ENCODE data around the gene MACROD1. TPM values are rescaled to one million over a fixed set of nuclear protein-coding genes. Genes with fewer than 3 reads are reported as not detected.

MACROD1 gene
- total and polyA plus RNA-seq, 2 of the 13 experiments (the other 11 are each of a cell fraction or from before 2014, with no cell fraction given), result 23.1 to 34.5 TPM

DNA sequence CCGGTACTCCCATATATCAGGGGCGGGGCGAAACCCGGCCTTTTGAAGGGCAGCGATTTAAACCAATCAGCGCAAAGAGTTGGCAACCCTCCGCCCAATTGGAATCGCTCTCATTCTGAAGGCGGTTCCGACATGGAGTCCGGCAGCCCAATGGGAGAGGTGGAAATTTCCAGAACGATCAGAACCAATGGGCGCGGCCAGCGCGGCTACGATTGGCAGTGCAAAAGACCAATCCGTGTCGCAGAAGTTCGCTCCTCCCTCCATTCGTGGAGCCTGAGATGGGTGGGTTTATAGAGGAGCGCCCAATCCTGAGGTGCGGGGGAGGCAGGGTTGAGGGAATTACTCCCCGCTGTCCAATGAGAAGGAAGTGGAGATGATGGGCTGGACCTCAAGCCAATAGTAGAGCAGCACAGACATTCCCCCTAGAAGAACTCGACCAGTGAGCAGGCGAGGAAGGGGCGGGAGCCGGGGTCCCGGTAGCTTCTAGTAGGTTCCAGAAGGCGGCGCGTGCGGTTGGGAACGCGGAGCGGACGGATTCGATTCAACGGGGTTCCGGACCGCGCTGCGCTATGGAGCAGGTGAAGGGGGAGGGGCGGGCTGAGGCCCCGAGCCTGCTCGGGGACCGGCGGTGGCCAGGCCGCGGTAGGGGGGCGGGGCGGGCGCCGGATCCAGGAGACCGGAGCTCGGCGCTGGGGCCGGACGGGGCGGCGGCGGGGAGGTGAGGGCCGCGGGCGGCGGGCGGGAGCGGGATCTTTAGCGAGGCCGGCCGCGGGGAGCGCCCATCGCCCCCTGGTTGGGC, 20.0 kb upstream of the MACROD1 start, which contains the start of gene STIP1 (continued):
- TF ChIP-seq, protein P1, sequence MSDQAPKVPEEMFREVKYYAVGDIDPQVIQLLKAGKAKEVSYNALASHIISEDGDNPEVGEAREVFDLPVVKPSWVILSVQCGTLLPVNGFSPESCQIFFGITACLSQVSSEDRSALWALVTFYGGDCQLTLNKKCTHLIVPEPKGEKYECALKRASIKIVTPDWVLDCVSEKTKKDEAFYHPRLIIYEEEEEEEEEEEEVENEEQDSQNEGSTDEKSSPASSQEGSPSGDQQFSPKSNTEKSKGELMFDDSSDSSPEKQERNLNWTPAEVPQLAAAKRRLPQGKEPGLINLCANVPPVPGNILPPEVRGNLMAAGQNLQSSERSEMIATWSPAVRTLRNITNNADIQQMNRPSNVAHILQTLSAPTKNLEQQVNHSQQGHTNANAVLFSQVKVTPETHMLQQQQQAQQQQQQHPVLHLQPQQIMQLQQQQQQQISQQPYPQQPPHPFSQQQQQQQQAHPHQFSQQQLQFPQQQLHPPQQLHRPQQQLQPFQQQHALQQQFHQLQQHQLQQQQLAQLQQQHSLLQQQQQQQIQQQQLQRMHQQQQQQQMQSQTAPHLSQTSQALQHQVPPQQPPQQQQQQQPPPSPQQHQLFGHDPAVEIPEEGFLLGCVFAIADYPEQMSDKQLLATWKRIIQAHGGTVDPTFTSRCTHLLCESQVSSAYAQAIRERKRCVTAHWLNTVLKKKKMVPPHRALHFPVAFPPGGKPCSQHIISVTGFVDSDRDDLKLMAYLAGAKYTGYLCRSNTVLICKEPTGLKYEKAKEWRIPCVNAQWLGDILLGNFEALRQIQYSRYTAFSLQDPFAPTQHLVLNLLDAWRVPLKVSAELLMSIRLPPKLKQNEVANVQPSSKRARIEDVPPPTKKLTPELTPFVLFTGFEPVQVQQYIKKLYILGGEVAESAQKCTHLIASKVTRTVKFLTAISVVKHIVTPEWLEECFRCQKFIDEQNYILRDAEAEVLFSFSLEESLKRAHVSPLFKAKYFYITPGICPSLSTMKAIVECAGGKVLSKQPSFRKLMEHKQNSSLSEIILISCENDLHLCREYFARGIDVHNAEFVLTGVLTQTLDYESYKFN (CRISPR knock-in tag; conservative IDR thresholded peaks at IDR 0.05), result 0 out of 2 replicates have a peak, but pooled peaks have one; percentile 4
- TF ChIP-seq BHLHE40 (IDR thresholded peaks at IDR 0.05; ENCODE audit: low read length) (peak; percentile 73; the same call in 1 of the 2 replicates), POLR2A (IDR thresholded peaks at IDR 0.05; ENCODE audit: insufficient read depth in 1 of 2, low read depth in 2 of 2, low read length in 2 of 2) (peak in 1 of 2 experiments; percentile 82; a peak in 2 of 4 replicates), ZNF205 (CRISPR knock-in tag; IDR thresholded peaks at IDR 0.05) (peak; percentile 79), SOX13 (IDR thresholded peaks at IDR 0.05) (no peak), SOX13 (CRISPR knock-in tag; conservative IDR thresholded peaks at IDR 0.05 in 1 of 2, IDR thresholded peaks at IDR 0.05 in 1 of 2) (no peak; a peak in 1 of 4 replicates), ZNF264 (CRISPR knock-in tag; IDR thresholded peaks at IDR 0.05) (peak; percentile 56; the same call in 1 of the 2 replicates), GTF3A (CRISPR knock-in tag; conservative IDR thresholded peaks at IDR 0.05) (no peak), ZNF891 (CRISPR knock-in tag; IDR thresholded peaks at IDR 0.05) (no peak), ZNF331 (CRISPR knock-in tag; IDR thresholded peaks at IDR 0.05) (peak; percentile 44; the same call in 1 of the 2 replicates), ZMAT3 (CRISPR knock-in tag; conservative IDR thresholded peaks at IDR 0.05) (0 out of 2 replicates have a peak, but pooled peaks have one; percentile 10), MYNN (CRISPR knock-in tag; IDR thresholded peaks at IDR 0.05; ENCODE audit: low read depth) (peak; percentile 76; the same call in 1 of the 2 replicates)
- TF ChIP-seq, protein P2, sequence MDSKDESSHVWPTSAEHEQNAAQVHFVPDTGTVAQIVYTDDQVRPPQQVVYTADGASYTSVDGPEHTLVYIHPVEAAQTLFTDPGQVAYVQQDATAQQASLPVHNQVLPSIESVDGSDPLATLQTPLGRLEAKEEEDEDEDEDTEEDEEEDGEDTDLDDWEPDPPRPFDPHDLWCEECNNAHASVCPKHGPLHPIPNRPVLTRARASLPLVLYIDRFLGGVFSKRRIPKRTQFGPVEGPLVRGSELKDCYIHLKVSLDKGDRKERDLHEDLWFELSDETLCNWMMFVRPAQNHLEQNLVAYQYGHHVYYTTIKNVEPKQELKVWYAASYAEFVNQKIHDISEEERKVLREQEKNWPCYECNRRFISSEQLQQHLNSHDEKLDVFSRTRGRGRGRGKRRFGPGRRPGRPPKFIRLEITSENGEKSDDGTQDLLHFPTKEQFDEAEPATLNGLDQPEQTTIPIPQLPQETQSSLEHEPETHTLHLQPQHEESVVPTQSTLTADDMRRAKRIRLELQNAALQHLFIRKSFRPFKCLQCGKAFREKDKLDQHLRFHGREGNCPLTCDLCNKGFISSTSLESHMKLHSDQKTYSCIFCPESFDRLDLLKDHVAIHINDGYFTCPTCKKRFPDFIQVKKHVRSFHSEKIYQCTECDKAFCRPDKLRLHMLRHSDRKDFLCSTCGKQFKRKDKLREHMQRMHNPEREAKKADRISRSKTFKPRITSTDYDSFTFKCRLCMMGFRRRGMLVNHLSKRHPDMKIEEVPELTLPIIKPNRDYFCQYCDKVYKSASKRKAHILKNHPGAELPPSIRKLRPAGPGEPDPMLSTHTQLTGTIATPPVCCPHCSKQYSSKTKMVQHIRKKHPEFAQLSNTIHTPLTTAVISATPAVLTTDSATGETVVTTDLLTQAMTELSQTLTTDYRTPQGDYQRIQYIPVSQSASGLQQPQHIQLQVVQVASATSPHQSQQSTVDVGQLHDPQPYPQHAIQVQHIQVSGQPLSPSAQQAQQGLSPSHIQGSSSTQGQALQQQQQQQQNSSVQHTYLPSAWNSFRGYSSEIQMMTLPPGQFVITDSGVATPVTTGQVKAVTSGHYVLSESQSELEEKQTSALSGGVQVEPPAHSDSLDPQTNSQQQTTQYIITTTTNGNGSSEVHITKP (CRISPR knock-in tag; IDR thresholded peaks at IDR 0.05; ENCODE audit: low read depth), result no peak
- TF ChIP-seq, protein P3, sequence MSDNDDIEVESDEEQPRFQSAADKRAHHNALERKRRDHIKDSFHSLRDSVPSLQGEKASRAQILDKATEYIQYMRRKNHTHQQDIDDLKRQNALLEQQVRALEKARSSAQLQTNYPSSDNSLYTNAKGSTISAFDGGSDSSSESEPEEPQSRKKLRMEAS (IDR thresholded peaks at IDR 0.05), result peak; percentile 88
- TF ChIP-seq, protein P4, sequence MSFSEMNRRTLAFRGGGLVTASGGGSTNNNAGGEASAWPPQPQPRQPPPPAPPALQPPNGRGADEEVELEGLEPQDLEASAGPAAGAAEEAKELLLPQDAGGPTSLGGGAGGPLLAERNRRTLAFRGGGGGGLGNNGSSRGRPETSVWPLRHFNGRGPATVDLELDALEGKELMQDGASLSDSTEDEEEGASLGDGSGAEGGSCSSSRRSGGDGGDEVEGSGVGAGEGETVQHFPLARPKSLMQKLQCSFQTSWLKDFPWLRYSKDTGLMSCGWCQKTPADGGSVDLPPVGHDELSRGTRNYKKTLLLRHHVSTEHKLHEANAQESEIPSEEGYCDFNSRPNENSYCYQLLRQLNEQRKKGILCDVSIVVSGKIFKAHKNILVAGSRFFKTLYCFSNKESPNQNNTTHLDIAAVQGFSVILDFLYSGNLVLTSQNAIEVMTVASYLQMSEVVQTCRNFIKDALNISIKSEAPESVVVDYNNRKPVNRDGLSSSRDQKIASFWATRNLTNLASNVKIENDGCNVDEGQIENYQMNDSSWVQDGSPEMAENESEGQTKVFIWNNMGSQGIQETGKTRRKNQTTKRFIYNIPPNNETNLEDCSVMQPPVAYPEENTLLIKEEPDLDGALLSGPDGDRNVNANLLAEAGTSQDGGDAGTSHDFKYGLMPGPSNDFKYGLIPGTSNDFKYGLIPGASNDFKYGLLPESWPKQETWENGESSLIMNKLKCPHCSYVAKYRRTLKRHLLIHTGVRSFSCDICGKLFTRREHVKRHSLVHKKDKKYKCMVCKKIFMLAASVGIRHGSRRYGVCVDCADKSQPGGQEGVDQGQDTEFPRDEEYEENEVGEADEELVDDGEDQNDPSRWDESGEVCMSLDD (CRISPR knock-in tag; IDR thresholded peaks at IDR 0.05; ENCODE audit: borderline replicate concordance), result peak; percentile 59; the same call in 1 of the 2 replicates
- TF ChIP-seq, protein P5, sequence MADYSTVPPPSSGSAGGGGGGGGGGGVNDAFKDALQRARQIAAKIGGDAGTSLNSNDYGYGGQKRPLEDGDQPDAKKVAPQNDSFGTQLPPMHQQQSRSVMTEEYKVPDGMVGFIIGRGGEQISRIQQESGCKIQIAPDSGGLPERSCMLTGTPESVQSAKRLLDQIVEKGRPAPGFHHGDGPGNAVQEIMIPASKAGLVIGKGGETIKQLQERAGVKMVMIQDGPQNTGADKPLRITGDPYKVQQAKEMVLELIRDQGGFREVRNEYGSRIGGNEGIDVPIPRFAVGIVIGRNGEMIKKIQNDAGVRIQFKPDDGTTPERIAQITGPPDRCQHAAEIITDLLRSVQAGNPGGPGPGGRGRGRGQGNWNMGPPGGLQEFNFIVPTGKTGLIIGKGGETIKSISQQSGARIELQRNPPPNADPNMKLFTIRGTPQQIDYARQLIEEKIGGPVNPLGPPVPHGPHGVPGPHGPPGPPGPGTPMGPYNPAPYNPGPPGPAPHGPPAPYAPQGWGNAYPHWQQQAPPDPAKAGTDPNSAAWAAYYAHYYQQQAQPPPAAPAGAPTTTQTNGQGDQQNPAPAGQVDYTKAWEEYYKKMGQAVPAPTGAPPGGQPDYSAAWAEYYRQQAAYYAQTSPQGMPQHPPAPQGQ (CRISPR knock-in tag; IDR thresholded peaks at IDR 0.05; ENCODE audit: borderline replicate concordance), result no peak

Measured in HepG2 (cell line).